Measurements from ENCODE around the gene RPS6KA2. TPM values are rescaled to one million over a fixed set of nuclear protein-coding genes. Genes with fewer than 3 reads are reported as not detected.
A peak's percentile ranks its signal among the peaks of the same experiment; 100 is the strongest.

RPS6KA2 gene
- total RNA-seq, 4 donors from 2014 or later: 12.1 to 116 (median 26.4) TPM

DNA sequence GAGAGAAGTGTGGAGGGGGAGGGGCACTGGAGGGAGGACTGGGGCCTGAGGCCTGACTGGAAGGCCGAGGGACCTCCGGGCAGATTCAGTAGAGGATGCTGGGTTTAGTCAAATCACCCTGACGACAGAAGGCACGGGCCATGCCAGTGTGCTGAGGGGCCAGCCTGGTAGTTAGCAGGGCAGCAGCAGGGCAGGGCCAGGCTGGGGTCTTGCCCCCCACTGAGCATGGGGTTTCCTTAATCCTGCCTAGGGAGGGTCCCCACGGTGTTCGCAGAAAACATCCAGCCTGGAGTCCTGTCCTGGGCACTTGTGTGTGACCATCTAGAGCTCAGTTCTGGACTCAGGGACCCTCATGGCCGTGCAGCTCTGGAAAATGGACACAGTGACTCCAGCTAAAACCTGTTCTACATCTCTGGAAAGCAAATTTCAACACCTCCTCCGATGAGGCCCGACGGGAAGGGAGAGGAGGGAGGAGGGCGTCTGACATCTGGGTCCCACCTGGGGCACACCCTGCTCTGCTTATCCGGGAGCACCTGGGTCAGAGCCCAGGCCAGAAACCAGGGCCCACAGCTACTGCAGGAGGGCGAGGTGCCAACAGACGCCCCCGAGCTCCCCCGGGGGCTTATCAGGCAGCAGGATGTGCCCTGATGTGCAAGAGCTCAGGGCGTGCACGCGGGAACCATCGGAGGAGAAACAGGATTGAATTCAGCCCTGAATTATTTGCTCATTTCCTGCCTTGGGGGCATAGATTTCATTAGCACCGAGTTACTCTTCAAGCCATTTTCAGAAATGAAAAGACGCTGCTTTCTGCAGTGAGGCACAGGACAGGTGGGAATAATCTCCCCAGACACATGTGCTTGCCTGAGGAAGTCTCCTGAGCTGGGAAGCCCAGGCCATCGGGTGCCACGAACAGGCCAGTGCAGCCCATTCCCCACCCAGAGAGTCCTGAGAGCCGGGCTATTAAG is 166.3 kb downstream of the RPS6KA2 start:
- TF ChIP-seq POLR2A (IDR thresholded peaks at IDR 0.05): no peak
- TF ChIP-seq, protein P1, sequence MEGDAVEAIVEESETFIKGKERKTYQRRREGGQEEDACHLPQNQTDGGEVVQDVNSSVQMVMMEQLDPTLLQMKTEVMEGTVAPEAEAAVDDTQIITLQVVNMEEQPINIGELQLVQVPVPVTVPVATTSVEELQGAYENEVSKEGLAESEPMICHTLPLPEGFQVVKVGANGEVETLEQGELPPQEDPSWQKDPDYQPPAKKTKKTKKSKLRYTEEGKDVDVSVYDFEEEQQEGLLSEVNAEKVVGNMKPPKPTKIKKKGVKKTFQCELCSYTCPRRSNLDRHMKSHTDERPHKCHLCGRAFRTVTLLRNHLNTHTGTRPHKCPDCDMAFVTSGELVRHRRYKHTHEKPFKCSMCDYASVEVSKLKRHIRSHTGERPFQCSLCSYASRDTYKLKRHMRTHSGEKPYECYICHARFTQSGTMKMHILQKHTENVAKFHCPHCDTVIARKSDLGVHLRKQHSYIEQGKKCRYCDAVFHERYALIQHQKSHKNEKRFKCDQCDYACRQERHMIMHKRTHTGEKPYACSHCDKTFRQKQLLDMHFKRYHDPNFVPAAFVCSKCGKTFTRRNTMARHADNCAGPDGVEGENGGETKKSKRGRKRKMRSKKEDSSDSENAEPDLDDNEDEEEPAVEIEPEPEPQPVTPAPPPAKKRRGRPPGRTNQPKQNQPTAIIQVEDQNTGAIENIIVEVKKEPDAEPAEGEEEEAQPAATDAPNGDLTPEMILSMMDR (IDR thresholded peaks at IDR 0.05): no peak
- no peak overlapping the region for H3K27ac ChIP-seq
- no peaks in the 10 kb centered on the region for H3K9me3 ChIP-seq
- no peaks in the 10 kb centered on the region for H3K27me3 ChIP-seq
- H3K36me3 ChIP-seq: no peaks in the 10 kb centered on the region
- peak in 1 of 3 donors; percentile 39 for DNase-seq
- H3K4me3 ChIP-seq: no peak overlapping the region
- H3K4me1 ChIP-seq: no peaks in the 10 kb centered on the region

GRCh38 chr6:166459906-166460305 is 167.1 kb downstream of the RPS6KA2 start:
- no peak for DNase-seq
- Histone ChIP-seq H3K4me1 (no peaks in the 10 kb centered on the region), H3K27ac (no peak overlapping the region), H3K27me3 (no peaks in the 10 kb centered on the region), H3K9me3 (no peaks in the 10 kb centered on the region), H3K36me3 (no peaks in the 10 kb centered on the region), H3K4me3 (no peak overlapping the region)
- no peak for TF ChIP-seq POLR2A (IDR thresholded peaks at IDR 0.05)
- TF ChIP-seq, protein P1 (IDR thresholded peaks at IDR 0.05): no peak

GRCh38 chr6:166459272-166459671 is 167.8 kb downstream of the RPS6KA2 start:
- Histone ChIP-seq H3K27me3 (no peaks in the 10 kb centered on the region), H3K4me1 (no peaks in the 10 kb centered on the region), H3K27ac (no peak overlapping the region), H3K4me3 (no peak overlapping the region), H3K36me3 (no peaks in the 10 kb centered on the region), H3K9me3 (no peaks in the 10 kb centered on the region)
- DNase-seq: no peak
- TF ChIP-seq, protein P1 (IDR thresholded peaks at IDR 0.05): no peak
- TF ChIP-seq POLR2A (IDR thresholded peaks at IDR 0.05): no peak

GRCh38 chr6:166456395-166457156 is 170.5 kb downstream of the RPS6KA2 start:
- no peaks in the 10 kb centered on the region for H3K9me3 ChIP-seq
- no peaks in the 10 kb centered on the region for H3K36me3 ChIP-seq
- no peak overlapping the region for H3K27ac ChIP-seq
- no peak overlapping the region for H3K4me3 ChIP-seq
- peak in 1 of 3 donors; percentile 35 for DNase-seq
- no peak for TF ChIP-seq POLR2A (IDR thresholded peaks at IDR 0.05)
- TF ChIP-seq, protein P1 (IDR thresholded peaks at IDR 0.05): peak in 3 of 6 experiments; percentile 27 to 39 (median 39)
- no peaks in the 10 kb centered on the region for H3K4me1 ChIP-seq
- no peaks in the 10 kb centered on the region for H3K27me3 ChIP-seq

- Histone ChIP-seq H3K27ac (no peak overlapping the region), H3K36me3 (no peaks in the 10 kb centered on the region), H3K4me3 (no peak overlapping the region), H3K27me3 (no peaks in the 10 kb centered on the region), H3K9me3 (no peaks in the 10 kb centered on the region), H3K4me1 (no peaks in the 10 kb centered on the region)
- no peak for TF ChIP-seq POLR2A (IDR thresholded peaks at IDR 0.05)
- TF ChIP-seq, protein P1 (IDR thresholded peaks at IDR 0.05): no peak
- peak in 1 of 3 donors; percentile 40 for DNase-seq
These were observed 172.1 kb downstream of the RPS6KA2 start for GRCh38 chr6:166454692-166455515.

All from Peyer's patch (tissue), 4 donors.